A204.1 (cell line): ENCODE results near the gene MBOAT7.
"Not testable (repeated sequence)": the region's sequence is repeated elsewhere in the genome, so short reads cannot be mapped to it uniquely, and the experiment has no call there.

ENCODE experiments used
- FAIRE-seq: peaks from 2 replicates; lab custom pipeline; 2012; peaks lifted over from hg19 to GRCh38; lab: Jason Lieb, UNC

The MBOAT7 gene

GRCh38 chr19:54188215-54188871 lies 1.0 kb downstream of the MBOAT7 start:
- no peak for FAIRE-seq

DNA sequence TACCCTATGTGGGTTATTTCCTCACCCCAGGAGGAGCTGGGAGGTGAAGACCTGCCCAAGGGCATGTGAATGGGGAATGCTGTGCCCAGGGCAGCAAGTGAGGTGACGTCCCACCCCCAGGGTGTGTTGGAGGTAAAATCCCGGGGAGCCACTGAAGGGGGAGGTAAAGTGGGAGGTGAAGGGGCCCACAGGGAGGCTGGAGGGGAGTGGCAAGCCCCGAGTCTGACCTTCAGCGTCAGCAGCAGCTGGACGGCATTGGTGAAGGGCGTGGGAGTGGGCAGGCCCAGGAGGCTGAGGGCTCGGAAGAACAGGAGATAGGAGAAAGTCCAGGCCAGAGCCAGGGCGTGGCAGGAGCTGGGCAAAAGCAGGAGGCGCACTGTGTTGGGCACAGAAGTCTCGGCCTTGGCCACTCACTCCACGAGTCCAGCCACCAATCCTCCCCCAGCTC lies 2.4 kb downstream of the MBOAT7 start:
- FAIRE-seq: no peak

- FAIRE-seq: no peak
Observed at GRCh38 chr19:54186351-54186750, 3.0 kb downstream of the MBOAT7 start.

GRCh38 chr19:54183431-54183830 lies 5.9 kb downstream of the MBOAT7 start:
- no peak for FAIRE-seq

DNA sequence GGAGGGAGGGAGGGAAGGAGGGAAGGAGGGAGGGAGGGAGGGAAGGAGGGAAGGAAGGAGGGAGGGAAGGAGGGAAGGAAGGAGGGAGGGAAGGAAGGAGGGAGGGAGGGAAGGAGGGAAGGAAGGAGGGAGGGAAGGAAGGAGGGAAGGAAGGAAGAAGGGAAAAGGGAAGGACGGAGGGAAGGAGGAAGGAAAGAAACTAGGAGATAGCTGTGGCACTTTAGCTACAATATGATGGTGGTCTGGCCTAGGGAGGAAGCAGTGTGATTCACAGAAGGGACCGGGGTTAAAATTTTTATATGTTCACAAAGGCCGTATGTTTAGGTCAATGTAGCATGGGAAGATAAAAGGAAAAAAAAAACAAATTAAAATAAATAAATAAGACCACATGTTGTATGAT lies 7.5 kb downstream of the MBOAT7 start:
- not testable (repeated sequence) for FAIRE-seq

DNA sequence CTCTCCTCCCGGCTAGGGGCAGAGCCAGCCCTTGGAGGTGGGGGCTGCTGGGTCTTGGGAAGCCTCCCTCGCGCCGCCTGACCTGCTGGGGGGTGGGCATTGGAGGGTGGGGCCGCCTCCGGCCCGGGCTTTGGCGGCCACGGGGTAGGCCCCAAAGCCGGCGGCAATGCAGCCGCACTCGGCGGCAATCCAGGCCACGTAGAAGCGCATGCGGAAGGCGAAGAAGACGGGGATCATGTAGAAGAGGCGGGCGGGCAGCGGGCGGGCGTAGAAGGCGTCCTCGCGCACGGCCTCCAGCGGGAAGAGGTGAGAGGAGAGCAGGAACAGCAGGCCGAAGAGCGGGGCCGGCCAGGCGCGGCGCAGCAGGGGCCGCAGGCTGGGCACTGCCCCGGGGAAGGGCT lies 8.7 kb downstream of the MBOAT7 start:
- FAIRE-seq: no peak

DNA sequence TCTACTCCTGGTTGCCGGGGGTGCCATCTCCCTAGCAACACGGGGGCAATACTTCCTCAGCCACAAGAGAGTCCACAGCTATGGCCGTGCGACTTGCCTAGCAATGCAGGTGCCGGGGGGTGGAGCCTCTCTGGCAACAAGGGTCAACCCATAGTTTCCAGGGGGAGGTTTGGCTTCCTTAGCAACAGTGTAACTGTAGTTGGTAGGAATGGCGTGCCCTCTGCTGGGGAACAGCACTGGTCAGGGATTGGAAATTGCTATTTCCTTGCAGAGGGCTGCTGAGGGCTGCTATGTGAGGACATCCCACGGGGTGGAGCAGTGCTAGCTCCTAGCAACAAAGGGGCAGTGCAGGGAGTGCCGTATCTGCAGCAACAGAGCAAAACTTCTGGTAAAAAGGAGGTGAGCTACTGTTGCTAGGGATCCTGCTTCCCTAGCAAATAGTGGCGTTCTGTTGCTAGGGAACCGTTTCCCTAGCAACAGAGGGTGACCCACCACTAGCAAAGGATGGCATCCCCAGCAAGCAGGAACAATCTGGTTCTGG lies 9.4 kb downstream of the MBOAT7 start:
- FAIRE-seq: peak; percentile 92

DNA sequence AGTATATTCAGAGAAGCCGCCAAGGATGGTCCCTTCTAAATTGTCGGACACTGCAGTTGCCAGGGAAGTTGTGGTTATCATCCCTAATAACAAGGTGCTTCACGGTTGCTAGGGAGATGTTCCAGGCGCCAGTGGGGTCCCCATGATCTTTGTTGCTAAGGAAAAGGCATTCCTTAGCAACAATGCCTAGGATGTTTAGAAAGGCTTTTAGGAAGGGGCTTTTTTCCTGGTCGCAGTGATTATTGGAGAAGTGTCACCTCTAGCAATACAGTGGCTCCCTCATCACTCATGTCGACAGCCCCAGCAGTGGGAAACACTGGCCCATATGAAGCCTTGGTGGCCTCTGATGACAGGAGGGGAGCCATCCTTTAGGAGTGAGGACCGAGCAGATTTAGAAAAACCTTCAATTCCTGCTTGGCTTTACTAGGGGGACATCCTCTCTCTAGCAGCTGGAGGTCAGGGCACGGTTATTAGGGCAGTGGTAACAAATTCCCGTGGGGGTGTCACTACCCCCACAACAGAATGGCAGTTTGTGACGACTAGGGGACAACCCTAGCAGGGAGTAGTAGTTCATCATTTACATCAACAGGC lies 10.0 kb downstream of the MBOAT7 start:
- FAIRE-seq: no peak

GRCh38 chr19:54178581-54179261 lies 10.7 kb downstream of the MBOAT7 start:
- FAIRE-seq: no peak

- no peak for FAIRE-seq
Observed at GRCh38 chr19:54173951-54174834, 15.2 kb downstream of the MBOAT7 start.

DNA sequence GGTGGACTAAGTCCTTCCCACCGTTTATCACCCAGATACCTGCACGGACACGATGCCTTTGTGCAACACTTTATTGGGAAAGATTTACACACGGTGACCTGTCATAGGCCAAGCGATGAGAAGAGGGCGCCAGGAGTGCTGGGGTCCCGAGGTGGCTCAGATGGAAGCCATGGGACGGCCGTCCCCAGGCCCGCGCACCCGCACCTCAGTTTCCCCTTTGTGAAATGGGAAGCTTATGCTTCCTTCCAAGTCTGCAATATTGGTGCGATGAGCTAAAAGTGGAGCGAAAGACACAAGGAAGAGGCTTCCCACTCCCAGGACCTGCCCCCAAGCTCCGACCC lies 16.1 kb downstream of the MBOAT7 start:
- no peak for FAIRE-seq

GRCh38 chr19:54172471-54173358 lies 16.7 kb downstream of the MBOAT7 start, which contains the start of gene TMC4:
TSS of gene TMC4 (minus strand) at chr19:54173160. CDS start at chr19:54173117, 43 bp downstream.
- no peak for FAIRE-seq

- not testable (repeated sequence) for FAIRE-seq
Observed at GRCh38 chr19:54171736-54172431, 17.5 kb downstream of the MBOAT7 start.

DNA sequence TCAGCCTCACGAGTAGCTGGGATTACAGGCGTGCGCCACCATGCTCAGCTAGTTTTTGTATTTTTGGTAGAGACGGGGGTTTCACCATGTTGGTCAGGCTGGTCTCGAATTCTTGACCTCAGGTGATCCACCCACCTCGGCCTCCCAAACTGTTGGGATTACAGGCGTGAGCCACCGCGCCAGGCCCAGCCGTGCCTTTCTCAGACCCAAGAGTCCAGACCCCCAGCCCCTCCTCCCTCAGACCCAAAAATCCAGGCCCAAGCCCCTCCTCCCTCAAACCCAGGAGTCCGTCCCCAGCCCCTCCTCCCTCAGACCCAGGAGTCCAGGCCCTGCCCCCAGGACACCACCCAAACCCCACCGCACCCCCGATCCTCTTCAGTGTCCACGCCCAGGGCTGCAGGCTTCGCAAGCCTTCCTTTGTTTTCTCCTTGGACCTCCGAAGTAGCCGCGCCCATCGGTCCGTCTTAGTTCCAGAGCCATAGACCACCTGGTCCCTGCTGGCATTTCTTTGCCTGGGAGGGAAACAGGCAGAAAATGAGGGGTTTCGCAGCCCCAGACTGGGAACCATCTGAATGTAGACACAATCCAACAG lies 20.1 kb downstream of the MBOAT7 start:
- no peak for FAIRE-seq

DNA sequence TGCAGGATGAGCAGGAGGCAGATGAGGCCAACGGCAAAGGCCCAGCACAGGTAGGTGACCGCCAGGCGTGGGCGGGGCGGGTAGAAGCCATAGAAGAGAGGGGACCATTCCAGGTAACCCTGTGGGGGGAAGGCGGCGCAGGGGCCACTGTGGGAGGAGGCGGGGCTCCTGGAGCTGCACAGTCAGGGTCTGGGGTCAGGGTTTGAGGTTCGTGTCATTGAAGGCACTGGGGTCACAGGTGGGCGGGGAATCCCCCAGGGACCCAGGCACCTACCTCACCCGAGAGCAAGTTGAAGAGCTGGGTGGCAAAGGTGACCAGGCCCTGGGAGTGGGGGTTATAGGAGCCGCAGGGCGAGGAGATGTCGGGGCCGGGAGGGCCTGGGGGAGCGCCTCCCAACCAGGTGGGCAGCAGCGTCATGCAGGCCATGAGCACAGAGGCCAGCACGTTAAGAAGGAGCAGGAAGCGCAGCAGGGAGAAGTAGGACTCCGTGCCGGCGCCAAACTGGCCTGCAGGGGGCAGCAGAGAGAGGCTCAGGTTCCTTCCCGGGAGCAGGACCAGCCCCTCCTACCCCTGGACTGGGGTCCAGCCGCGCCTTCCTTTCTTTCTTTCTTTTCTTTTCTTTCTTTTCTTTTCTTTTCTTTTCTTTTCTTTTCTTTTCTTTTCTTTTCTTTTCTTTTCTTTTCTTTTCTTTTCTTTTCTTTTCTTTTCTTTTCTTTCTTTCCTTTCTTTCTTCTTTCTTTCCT lies 21.0 kb downstream of the MBOAT7 start:
- FAIRE-seq: no peak

DNA sequence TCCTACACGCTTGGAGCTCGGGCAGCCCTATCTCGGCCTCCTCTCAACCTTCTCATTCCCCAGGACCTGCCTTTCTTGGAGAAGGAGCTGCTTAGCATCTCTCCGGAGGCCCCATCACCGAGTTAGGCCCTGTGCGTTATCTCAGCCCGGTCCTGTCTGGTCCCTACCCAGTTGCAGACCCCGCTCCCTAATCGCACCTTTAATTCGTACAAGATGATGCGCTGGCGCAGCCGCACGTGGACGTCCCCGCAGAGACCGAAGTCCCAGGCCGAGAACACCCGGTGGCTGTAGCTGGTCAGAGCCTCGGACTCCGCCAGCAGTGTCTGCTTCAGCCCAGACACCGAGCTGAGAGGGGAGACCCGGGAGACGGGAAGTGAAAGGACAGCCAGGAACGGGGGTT lies 24.2 kb downstream of the MBOAT7 start:
- no peak for FAIRE-seq

DNA sequence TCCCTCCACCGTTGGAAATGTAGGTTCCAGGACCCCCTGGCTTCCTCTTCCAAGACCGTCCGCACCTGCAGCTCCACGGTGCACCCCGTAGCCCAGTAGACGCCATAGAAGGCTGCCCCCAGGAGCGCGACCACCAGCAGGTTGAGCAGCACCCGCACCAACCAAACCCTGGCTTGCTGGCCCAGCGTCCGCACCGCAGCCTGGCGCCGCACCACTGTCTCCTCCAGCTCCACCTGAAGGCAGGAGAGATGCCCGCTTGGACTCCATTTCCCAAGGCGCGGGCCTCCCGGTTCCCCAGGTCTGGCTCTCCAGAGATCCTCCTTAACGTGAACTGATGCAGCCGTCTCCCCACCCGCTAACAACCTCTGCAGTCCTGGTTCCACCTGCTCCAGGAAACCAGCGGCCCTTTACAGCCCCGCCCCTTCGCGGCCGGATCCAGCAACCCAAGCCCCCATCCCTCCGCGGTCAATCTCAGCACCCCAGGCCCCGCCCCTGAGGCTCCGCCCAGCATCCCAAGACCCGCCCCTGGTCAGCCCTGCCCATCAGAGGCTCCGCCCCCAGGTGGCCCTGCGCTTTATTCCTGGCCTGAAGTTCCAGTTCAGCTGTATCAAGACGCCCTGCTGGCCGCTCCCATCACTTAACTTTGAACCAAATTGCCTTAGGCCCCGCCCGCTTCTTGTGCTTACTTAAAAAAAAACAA lies 24.9 kb downstream of the MBOAT7 start:
- FAIRE-seq: no peak

DNA sequence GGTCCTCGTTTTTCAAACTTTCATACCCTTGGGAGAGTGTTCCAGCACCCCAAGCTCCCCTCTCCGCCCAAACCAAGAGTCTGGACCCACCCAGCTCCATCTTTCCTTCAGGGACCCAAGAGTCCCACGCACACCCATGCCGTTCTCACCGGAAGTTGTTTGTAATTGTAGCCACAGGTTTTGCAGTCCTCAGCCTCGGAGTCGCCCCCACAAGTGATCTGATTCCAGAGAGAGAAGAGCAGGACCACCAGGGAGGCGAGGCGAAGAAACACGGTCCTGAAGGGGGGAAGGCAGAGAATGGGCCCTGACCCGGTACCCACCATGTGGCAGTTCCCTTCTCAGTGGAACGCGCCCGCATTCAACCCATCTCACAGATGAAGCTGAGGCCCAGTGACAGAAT lies 26.5 kb downstream of the MBOAT7 start:
- no peak for FAIRE-seq

DNA sequence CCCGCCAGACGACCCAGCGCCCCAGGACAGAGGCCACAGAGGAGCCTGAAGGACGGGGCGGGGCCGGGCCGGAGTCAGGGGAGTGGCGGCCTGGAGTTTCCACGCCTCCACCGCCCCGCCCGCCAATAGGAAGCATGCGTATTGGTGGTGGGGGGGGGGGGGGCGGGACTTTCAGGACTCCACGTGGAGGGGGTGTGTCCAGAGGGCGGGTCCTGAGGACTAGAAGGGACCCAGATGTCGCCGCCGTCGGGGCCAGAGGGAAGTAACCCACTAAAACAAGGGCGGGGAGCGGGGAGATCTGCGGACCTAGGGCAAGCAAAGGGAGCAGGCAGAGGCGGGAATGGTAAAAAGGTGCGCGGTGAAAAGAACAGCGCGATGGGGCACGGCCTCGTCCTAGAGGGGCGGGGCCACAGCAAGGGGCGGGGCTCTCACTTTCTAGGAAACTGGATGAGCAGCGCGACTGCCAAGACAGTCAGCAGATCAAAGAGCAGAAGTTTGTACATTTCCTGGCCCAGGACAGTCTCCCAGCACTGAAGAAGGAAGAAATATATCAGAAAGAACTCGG lies 27.1 kb downstream of the MBOAT7 start:
- no peak for FAIRE-seq
